Measurements from ENCODE around the gene CTRL.

- TF ChIP-seq FOXM1 (IDR thresholded peaks at IDR 0.05; ENCODE audit: borderline replicate concordance, low read depth): no peak
- TF ChIP-seq ZBTB7A (IDR thresholded peaks at IDR 0.05; ENCODE audit: low read depth): no peak
- TF ChIP-seq NFIC (IDR thresholded peaks at IDR 0.05): no peak
- no peak for TF ChIP-seq MAX (IDR thresholded peaks at IDR 0.05)
- TF ChIP-seq EP300 (IDR thresholded peaks at IDR 0.05; ENCODE audit: borderline replicate concordance): no peak
- TF ChIP-seq TEAD4 (IDR thresholded peaks at IDR 0.05): no peak
- no peak for TF ChIP-seq RAD21 (IDR thresholded peaks at IDR 0.05; ENCODE audit: low read depth)
- TF ChIP-seq YY1 (IDR thresholded peaks at IDR 0.05; ENCODE audit: low read depth): no peak
- TF ChIP-seq TAF1 (IDR thresholded peaks at IDR 0.05; ENCODE audit: low read depth): no peak
- TF ChIP-seq EGR1 (IDR thresholded peaks at IDR 0.05): no peak
- no peak for TF ChIP-seq USF1 (IDR thresholded peaks at IDR 0.05)
Measured at GRCh38 chr16:67931712-67932461, at the start of gene CTRL.
